Measurements from ENCODE around the gene MARCHF5.

- TF ChIP-seq CTCF (IDR thresholded peaks at IDR 0.05) (no peak), POLR2A (IDR thresholded peaks at IDR 0.05) (no peak)
Measured at GRCh38 chr10:92264249-92264648, 26.7 kb upstream of the MARCHF5 start.
